Ishikawa (cell line): Measurements from ENCODE around the gene NBEAL1.

ENCODE experiments used
- CEBPB ChIP-seq: IDR thresholded peaks from 2 replicates; pipeline ENCODE4 v1.6.1; 2012
- CREB1 ChIP-seq: IDR thresholded peaks from 2 replicates; pipeline ENCODE4 v1.6.1; 2012; ENCODE audit warnings: low read depth
- EGR1 ChIP-seq: IDR thresholded peaks from 2 replicates; pipeline ENCODE4 v1.6.1; 2012
- EP300 ChIP-seq: IDR thresholded peaks from 2 replicates; pipeline ENCODE4 v1.6.1; 2012; ENCODE audit warnings: borderline replicate concordance
- FOXM1 ChIP-seq: IDR thresholded peaks from 2 replicates; pipeline ENCODE4 v1.6.1; 2012; ENCODE audit warnings: low read depth, borderline replicate concordance
- NFIC ChIP-seq: IDR thresholded peaks from 2 replicates; pipeline ENCODE4 v1.6.1; 2012
- RAD21 ChIP-seq: IDR thresholded peaks from 2 replicates; pipeline ENCODE4 v1.6.1; 2012; ENCODE audit warnings: low read depth
- TAF1 ChIP-seq: IDR thresholded peaks from 2 replicates; pipeline ENCODE4 v1.6.1; 2012; ENCODE audit warnings: low read depth, mild to moderate bottlenecking
- TCF12 ChIP-seq: IDR thresholded peaks from 2 replicates; pipeline ENCODE4 v1.6.1; 2012; ENCODE audit warnings: low read depth
- TEAD4 ChIP-seq: IDR thresholded peaks from 2 replicates; pipeline ENCODE4 v1.6.1; 2012
- YY1 ChIP-seq: IDR thresholded peaks from 2 replicates; pipeline ENCODE4 v1.6.1; 2012; ENCODE audit warnings: low read depth
- ZBTB7A ChIP-seq: IDR thresholded peaks from 2 replicates; pipeline ENCODE4 v1.6.1; 2012; ENCODE audit warnings: low read depth
- TF ChIP-seq, protein P1 (sequence below): IDR thresholded peaks from 2 replicates; pipeline ENCODE4 v1.6.1; 2012
- TF ChIP-seq, protein P2 (sequence below): IDR thresholded peaks from 2 replicates; pipeline ENCODE4 v1.6.1; 2012
- TF ChIP-seq, protein P3 (sequence below): IDR thresholded peaks from 2 replicates; pipeline ENCODE4 v1.6.1; 2012; ENCODE audit warnings: low read depth, mild to moderate bottlenecking

NBEAL1 gene

DNA sequence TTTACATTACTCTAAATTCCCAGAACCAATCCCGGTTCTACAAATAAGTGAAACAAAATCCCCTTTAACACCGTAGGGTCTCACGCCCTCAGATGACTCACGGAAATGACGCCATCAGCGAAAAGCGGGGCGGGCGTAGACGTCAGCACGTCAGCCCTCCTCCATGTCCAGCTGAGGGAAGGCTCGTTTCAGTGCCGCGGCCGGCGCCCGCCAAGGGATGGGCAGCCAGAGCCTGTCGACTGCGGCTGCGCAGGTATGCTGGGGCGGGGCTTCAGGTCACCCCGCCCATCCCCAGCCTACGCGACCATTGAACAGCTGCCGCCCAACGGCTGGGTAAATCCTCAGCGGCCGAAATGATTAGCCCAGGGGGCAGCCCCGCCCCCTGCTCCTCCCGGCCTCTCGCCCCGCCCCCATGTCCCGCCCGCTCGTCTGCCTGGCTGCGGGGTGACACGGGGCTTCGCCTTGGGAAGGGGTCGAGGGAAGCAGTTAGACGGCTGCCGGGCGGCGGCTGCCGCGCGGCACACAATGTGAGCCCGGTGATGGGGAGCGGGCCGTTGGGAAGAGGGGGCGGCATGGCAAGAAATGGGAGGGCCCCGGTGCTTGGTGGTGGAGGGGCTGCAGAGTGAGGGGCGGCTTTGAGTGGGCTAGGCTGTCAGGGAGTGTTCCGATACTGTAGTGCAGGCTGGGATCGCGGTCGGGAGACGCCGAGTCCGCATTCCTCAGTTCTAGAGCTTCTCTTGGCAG lies at the start of gene NBEAL1:
Gene NBEAL1, plus strand, starts transcription at position 420 of the 744 bp plus-strand sequence. CDS start 1,510 bp downstream, outside the sequence.
- TF ChIP-seq TAF1 (peak; percentile 89), EP300 (no peak), CREB1 (peak; percentile 93), YY1 (peak; percentile 69; the same call in 1 of the 2 replicates), TEAD4 (peak; percentile 56; the same call in 1 of the 2 replicates), ZBTB7A (peak; percentile 81; the same call in 1 of the 2 replicates), CEBPB (no peak), TCF12 (peak; percentile 48; the same call in 1 of the 2 replicates)
- TF ChIP-seq, protein P1, sequence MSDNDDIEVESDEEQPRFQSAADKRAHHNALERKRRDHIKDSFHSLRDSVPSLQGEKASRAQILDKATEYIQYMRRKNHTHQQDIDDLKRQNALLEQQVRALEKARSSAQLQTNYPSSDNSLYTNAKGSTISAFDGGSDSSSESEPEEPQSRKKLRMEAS, result no peak; the same call in 1 of the 2 replicates

DNA sequence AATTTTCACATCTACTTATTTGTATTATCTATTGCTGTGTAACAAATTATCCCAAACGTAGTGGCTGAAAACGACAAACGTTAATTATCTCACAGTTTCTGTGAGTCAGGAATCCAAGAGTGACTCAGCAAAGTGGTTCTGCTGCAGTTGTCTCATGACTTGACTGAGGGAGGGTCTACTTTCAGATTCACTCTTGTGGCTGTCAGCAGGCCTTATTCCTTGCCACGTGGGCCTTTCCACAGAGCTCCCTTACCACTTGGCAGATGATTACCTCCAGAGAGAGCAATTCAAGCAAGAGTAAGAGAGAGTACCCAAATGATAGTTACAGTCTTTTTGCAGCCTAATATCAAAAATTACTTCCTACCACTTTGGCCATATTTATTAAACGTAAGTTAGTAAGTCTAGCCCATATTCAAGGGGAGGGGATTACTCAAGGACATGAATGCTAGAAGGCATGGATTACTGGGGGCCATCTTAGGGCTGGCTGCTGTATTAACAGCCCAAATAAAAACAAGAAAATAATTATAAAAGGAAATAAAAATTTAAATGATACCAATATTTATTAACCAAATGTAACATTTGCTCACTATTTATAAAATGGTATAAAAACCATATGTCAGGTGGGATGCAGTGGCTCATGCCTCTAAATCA lies 48.7 kb upstream of the NBEAL1 start:
- no peak for TF ChIP-seq EP300
- no peak for TF ChIP-seq TEAD4
- no peak for TF ChIP-seq TCF12
- TF ChIP-seq, protein P2, sequence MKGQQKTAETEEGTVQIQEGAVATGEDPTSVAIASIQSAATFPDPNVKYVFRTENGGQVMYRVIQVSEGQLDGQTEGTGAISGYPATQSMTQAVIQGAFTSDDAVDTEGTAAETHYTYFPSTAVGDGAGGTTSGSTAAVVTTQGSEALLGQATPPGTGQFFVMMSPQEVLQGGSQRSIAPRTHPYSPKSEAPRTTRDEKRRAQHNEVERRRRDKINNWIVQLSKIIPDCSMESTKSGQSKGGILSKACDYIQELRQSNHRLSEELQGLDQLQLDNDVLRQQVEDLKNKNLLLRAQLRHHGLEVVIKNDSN, result no peak
- TF ChIP-seq, protein P1, result no peak
- TF ChIP-seq CREB1, result no peak
- no peak for TF ChIP-seq YY1
- no peak for TF ChIP-seq ZBTB7A
- no peak for TF ChIP-seq RAD21
- TF ChIP-seq, protein P3, sequence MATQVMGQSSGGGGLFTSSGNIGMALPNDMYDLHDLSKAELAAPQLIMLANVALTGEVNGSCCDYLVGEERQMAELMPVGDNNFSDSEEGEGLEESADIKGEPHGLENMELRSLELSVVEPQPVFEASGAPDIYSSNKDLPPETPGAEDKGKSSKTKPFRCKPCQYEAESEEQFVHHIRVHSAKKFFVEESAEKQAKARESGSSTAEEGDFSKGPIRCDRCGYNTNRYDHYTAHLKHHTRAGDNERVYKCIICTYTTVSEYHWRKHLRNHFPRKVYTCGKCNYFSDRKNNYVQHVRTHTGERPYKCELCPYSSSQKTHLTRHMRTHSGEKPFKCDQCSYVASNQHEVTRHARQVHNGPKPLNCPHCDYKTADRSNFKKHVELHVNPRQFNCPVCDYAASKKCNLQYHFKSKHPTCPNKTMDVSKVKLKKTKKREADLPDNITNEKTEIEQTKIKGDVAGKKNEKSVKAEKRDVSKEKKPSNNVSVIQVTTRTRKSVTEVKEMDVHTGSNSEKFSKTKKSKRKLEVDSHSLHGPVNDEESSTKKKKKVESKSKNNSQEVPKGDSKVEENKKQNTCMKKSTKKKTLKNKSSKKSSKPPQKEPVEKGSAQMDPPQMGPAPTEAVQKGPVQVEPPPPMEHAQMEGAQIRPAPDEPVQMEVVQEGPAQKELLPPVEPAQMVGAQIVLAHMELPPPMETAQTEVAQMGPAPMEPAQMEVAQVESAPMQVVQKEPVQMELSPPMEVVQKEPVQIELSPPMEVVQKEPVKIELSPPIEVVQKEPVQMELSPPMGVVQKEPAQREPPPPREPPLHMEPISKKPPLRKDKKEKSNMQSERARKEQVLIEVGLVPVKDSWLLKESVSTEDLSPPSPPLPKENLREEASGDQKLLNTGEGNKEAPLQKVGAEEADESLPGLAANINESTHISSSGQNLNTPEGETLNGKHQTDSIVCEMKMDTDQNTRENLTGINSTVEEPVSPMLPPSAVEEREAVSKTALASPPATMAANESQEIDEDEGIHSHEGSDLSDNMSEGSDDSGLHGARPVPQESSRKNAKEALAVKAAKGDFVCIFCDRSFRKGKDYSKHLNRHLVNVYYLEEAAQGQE, result no peak
- no peak for TF ChIP-seq TAF1
- no peak for TF ChIP-seq EGR1
- TF ChIP-seq FOXM1, result no peak

GRCh38 chr2:202976809-202977208 lies 37.9 kb upstream of the NBEAL1 start:
- TF ChIP-seq, protein P1, result no peak
- TF ChIP-seq EGR1 (no peak), CEBPB (no peak), EP300 (no peak), TCF12 (no peak), TEAD4 (no peak), ZBTB7A (no peak), RAD21 (no peak), CREB1 (no peak), NFIC (no peak)
- TF ChIP-seq, protein P2, result no peak
- TF ChIP-seq, protein P3, result no peak

- TF ChIP-seq, protein P2, result no peak
- no peak for TF ChIP-seq CREB1
- no peak for TF ChIP-seq TCF12
- TF ChIP-seq NFIC, result no peak
- TF ChIP-seq, protein P1, result no peak
Measured at GRCh38 chr2:202982779-202983491, 31.7 kb upstream of the NBEAL1 start.
